SK-MEL-5 (cell line): ENCODE measurements around the gene CFAP43. TPM values are rescaled to one million over a fixed set of nuclear protein-coding genes. Genes with fewer than 3 reads are reported as not detected.
"Not testable (repeated sequence)": the region's sequence is repeated elsewhere in the genome, so short reads cannot be mapped to it uniquely, and the experiment has no call there.

ENCODE experiments used
- DNase-seq: peaks from one replicate; pipeline ENCODE4 v3.0.0-alpha.2; 2016; ENCODE audit warnings: low read depth, low spot score
- in situ Hi-C: cut with HindIII; loops from 2 replicates; pipeline ENCODE4 v1.10.0; 2016; ENCODE audit warnings: low sequenced_read_pairs, high pct_unique_total_duplicates, low pct_unique_long_range_greater_than_20kb
- total RNA-seq: library from RNA; depleted of rRNA; stranded (reverse); fragments of >200 nt; shearing (Covaris generic); gene quantifications from 2 replicates; pipeline ENCODE4 v1.2.3, GENCODE V29; 2014

CFAP43 gene
- total RNA-seq, 1 experiment from 2014 or later: 1.3 TPM

DNA sequence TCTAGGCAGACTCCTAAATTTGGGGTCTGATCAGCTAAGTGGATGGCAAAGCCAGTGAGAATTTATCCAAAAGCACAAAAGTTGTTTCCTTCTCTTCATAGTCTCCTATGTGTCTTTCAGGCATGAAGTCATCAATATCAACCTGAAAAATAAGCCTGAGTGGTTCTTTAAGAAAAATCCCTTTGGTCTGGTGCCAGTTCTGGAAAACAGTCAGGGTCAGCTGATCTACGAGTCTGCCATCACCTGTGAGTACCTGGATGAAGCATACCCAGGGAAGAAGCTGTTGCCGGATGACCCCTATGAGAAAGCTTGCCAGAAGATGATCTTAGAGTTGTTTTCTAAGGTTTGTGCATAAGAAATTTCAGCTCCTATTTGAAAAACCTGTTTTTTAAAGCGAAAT lies 27.3 kb upstream of the CFAP43 start:
- in situ Hi-C loops: no loop called here
- DNase-seq: no peak

DNA sequence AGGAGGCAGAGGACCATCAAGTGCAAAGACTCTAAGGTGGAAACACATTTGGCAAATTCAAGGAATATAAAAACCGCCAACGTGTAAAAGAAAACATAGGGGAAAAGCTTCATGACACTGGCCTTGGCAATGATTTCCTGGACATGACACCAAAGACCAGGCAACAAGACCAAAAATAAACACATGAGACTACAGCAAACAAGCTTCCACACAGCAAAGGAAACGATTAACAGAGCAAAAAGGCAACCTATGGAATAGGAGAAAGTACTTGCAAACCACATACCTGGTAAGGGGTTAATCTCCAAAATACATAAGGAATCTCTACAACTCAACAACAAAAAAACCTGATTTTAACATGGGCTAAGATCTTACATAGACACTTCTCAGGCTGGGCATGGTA lies 26.0 kb upstream of the CFAP43 start:
- in situ Hi-C loops: no loop called here
- no peak for DNase-seq

DNA sequence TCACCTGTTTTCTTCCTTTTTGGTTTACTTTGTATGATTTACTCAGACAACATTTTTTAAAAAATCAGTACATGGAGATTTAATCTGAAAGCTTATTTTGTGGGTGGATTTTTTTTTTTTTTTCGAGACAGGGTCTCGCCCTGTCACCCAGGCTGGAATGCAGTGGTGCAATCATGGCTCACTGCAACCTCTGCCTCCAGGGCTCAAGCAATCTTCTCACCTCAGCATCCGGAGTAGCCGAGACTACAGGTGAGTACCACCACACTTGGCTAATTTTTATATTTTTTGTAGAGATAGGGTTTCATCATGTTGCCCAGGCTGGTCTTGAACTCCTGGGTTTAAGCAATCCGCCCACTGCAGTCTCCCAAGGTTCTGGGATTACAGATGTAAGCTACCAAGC lies 25.1 kb upstream of the CFAP43 start:
- in situ Hi-C loops: no loop called here
- DNase-seq: no peak

DNA sequence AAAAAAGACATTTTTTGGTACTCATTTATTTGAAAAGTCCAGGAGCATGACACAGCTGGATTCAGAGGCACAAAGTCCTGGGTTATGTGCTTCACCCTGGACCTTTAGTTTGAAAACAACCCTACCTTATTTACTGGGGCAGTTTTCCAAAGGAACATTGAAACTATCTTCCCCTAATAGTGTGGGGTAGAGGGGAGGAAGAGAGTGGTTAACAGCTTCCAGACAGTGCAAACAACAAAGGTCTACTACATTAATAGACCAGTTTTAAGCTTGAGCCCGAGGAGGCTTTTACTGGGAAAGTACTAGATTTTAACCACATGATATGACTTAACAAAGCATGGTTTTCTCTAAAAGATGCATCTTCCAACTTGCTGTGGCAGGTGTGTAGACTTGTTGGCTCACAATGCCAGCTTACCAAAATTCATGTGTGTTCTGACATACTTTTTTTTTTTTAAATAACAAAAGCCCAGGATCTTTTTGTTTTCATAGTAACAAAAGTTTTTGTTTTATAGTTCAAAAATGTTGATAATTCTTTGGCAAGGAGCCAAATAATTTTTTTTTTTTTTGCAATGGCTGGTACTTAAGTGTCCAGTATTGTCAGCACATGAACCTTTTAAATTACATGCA lies 24.3 kb upstream of the CFAP43 start:
- DNase-seq: peak; percentile 46
- in situ Hi-C loops: no loop called here

DNA sequence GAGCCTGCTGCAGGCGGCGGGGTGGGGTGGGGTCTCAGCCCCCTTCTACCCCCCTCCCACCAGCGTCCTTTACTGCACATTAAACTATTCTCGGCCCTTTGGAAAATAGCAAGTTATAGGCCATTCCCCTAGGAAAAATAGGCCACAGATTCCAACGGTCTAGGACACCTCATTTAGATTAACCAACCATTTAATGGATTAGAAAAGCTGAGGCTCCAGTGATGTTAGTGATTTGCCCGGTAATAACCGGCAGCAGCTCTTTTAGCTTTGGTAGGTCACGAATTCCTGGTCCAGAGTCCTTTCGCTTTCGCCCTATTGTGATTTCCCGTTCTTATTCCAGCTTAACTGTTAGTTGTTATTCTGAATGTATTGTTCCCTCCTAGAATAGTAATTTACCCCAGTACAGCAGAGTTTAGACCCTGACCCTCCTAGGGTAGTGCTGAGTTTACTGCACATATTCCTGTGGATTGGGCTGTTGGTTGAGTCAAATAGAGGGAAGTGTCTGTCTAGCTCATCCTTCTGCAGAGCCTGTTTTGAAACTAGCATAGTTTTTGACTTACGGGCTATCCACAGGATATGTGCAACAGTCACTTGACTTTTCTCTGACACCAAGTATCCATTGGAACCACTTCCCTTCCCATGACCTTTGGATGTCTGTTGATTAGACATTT lies 23.3 kb upstream of the CFAP43 start:
- in situ Hi-C loops: no loop called here
- peak; percentile 94 for DNase-seq

DNA sequence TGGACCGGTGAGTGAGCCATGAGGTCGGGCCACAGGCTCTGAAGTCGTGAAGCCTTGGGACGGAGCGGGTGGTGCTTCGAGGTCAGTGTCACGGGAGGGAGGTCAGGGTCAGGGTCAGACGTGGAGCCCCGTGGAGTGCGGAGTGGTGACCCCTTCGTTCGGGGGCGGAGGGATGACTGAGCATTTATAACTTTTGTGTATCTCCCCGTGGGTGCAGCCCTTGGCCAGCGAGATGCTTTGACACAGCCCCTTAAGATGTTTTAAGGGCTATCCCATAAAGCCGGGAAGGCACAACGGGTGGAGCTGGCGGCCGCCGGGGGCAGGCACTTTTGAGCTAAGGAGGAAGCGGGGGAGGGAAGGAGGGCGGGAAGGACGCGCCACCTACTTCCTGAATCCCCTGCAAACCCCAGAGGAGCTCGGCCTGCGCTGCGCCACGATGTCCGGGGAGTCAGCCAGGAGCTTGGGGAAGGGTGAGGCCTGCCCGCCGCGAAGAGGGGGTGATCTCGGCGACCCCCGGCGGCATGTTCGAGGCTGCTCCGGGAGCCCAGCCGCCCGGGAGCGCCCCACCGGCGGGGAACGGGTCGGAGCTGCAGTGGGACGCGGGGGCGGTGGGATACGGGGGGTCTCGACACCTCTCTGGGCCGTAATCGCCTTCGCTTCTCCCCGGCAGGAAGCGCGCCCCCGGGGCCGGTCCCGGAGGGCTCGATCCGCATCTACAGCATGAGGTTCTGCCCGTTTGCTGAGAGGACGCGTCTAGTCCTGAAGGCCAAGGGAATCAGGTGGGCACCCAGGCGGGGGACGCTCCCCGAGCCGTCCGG lies 22.5 kb upstream of the CFAP43 start, which contains the start of gene GSTO1:
Gene GSTO1, plus strand, starts transcription at position 400 of the 818 bp plus-strand sequence. Its CDS starts 37 bp downstream, at position 437.
- in situ Hi-C loops: no loop called here
- peak; percentile 84 for DNase-seq

DNA sequence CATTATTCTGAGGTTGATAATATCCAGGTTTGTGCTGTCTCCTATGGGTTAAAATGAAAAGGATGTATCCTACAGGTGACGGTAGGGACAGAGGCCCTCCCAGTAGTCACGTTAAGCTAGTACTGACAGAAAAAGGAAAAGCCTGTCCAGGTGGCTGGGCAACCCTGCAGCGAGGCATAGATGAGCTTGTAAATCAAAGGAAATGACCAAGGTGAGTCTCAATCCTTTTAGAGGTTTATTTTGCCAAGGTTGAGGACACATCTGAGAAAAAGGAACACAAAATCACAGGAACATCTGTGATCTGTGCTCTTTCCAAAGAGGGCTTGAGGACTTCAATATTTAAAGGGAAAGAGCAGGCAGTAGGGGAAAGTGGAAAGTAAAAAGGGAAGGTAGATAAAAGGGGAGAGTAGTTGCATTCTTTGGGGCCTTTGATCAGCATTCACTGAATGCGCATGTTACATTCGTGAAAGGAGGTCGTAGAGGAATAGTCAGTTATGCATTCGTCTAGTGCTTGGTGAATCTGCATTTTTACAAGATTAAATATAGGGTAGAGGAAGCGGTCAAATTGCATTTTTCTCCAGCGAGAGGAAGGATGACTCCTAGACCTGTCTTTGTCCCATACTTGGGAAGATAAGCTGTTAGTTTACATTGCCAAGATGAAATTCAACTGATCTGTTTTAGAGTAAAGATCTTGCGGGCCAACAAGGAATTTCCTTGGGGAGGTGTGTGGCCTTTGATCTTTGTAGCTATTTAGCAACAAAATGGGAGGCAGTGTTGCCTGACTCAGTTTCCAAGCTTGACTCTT lies 21.6 kb upstream of the CFAP43 start:
- in situ Hi-C loops: no loop called here

DNA sequence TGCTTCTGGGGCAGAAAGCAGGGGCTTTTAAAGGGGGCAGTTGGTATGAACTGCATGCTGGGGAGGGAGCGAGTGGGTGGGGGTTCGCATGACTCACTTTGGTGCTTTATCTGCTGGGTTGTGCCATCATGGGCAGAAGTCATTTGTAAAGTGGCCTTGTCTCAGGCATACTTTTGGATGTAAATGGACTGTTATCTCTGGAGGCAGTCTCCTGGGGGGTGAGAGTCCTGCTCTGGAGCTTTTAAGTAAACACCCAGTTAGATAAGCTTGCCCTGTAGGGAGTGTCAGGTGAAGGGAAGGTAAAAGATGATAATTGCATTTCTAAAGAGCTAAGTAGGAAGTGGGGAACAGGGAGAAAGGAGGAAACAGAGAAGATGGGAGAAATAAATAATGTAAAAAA lies 20.9 kb upstream of the CFAP43 start:
- no peak for DNase-seq
- in situ Hi-C loops: no loop called here

More for the DNA sequence above, 21.6 kb upstream of the CFAP43 start:
- DNase-seq: no peak

DNA sequence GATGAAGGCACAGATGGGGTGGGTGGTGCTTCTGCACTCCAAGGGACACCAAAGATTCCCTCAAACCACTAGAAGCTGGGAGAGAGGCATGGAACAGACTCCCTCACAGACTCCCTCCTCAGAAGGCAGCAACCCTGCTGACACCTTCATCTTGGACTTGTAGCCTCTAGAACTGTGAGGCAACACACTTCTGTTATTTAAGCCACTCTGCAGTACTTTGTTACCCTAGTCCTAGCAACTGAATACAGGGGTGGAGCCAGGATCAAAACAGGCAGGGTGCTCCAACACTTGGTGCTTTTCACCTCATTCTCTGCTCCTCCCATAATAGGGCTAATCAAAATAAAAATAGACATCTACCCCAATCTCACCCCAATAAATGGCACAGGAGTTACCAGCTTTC lies 20.2 kb upstream of the CFAP43 start:
- in situ Hi-C loops: no loop called here
- no peak for DNase-seq

DNA sequence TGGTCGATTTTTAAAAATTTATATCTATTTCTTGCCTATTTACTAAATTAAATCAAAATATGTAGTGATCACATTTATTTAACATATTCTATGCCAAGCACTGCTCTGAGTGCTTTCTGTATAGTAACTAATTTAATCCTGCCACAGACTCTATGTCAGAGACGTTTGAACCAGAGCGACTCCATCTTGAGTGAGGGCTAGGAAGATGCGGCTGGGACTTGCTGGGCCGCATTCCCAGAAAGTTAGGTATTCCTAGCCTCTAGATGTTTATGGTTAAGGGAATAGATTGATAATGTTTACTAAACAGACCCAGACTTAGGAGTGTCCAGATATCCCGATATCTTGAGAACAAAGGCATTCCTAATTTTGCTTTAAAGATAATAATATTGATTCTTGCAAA lies 19.3 kb upstream of the CFAP43 start:
- in situ Hi-C loops: no loop called here

DNA sequence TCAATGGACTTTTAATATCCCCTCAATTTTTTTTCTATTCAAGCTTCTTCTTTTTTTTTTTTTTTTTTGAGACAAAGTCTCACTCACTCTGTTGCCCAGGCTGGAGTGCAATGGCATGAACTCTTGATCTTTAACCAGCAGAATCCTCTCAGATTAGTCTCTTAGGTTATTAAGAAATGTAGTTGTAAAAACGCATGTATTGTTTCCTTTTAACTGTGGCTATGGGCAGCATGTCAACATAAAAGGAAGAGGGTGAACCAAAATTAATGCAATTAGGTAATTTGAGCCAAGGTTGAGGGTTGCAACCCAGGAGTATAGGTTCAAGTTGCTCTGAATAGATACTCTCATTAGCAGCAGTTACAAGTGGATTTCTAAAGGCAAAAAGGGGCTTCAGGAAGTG lies 18.2 kb upstream of the CFAP43 start:
- in situ Hi-C loops: no loop called here

More for the DNA sequence above, 19.3 kb upstream of the CFAP43 start:
- no peak for DNase-seq

DNA sequence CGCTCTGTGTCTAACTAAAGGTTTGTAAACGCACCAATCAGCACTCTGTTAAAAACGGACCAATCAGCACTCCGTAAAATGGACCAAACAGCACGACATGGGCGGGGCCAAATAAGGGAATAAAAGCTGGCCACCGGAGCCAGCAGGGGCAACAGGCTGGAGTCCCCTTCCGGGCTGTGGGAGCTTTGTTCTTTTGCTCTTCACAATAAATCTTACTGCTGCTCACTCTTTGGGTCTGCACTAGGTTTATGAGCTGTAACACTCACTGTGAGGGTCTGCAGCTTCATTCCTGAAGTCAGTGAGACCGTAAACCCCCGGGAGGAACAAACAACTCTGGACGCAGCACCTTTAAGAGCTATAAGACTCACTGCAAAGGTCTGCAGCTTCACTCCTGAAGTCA lies 16.8 kb upstream of the CFAP43 start:
- in situ Hi-C loops: not testable (repeated sequence)

More for the DNA sequence above, 18.2 kb upstream of the CFAP43 start:
- no peak for DNase-seq

DNA sequence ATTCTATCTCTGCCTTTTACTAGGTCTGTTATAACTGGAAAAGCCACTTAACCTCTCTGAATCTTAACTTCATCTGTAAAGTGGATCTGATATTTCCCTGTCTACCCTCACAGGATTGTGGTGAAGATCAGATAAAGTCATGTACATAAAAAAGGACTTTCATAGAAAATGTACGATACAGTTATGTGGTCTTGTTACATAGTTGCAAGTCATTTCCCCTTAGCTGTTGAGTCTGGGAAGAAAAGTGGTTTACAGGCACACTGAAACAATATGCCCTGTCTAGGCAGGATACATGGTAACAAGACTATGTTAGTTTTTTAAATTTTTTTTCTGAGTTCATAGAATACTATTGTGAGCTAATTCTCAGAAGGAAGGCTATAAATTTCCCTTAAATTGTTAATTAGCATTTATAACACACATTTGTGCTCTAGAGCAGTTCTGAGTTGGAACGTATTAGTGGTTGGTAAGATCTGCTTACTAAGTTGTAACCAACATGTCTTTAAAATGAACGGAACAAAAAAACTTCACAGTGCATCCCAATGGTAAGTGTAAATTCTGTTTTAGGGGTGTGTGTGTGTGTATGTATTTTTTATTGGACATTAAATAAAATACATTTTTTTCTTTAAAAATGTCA lies 15.5 kb upstream of the CFAP43 start:
- DNase-seq: no peak
- in situ Hi-C loops: no loop called here

More for the DNA sequence above, 16.8 kb upstream of the CFAP43 start:
- DNase-seq: not testable (repeated sequence)

DNA sequence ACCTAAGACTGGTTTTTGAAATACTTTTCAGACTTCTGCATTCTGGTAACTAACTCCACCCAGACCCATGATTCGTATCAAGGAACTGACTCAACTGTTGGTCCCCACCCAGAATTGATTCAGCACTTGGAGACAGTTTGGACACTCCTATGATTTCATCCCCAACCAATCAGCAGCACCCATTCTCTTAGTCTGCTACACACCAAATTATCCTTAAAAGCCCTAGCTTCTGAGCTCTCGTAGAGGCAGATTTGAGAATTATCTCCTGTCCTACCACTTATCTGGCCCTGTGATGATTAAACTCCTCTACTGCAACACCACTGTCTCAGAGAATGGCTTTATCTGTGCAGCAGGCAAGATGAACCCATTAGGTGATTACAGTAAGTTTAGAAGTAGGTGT lies 14.8 kb upstream of the CFAP43 start:
- in situ Hi-C loops: no loop called here
- no peak for DNase-seq

DNA sequence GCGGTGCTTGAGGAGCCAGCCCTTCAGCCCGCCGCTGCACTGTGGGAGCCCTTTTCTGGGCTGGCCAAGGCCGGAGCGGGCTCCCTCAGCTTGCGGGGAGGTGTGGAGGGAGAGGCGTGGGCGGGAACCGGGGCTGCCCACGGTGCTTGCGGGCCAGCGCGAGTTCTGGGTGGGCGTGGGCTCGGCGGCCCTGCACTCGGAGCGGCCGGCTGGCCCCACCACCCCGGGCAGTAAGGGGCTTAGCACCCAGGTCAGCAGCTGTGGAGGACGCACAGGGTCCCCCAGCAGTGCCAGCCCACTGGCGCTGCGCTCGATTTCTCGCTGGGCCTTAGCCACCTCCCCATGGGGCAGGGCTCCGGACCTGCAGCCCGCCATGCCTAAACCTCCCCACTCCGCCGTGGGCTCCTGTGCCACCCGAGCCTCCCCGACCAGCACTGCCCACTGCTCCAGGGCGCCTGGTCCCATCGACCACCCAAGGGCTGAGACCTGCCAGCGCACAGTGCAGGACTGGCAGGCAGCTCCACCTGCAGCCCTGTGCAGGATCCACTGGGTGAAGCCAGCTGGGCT lies 13.0 kb upstream of the CFAP43 start:
- in situ Hi-C loops: no loop called here
- no peak for DNase-seq

DNA sequence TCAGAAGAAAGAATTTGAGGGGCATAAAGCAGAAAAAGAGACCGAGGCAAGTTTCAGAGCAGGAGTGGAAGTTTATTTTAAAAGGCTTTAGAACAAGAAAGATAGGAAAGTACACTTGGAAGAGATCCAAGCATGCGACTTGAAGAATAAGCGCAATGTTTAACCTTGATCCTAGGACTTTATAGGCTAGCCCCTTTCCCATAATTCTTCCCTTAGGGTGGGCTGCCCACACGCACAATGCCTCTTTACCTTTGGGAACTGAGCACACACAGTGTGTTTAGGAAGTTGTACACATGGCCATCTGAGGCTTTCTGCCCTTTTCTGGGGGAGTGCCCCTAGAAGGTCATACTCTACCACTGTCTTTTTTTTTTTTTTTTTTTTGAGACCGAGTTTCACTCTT lies 11.3 kb upstream of the CFAP43 start:
- peak; percentile 74 for DNase-seq
- in situ Hi-C loops: no loop called here

DNA sequence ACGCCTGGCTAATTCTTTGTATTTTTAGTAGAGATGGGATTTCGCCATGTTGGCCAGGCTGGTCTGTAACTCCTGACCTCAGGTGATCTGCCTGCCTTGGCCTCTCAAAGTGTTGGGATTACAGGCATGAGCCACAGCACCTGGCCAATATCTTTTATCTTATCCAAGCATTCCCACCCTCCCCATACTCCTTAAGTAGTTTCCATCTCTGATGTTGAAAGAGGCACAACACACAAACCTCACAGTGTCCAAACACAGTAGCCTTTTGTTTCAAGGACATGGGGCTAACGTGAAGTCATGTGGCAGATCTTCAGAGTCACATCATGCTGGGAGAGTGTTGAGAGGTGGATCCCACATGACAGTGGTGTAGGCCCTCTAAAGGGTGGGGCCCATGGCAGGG lies 10.8 kb upstream of the CFAP43 start:
- DNase-seq: peak; percentile 98
- in situ Hi-C loops: not testable (repeated sequence)
